Heart left ventricle (tissue), 16 donors: ENCODE measurements around the gene ANKEF1. TPM values are rescaled to one million over a fixed set of nuclear protein-coding genes. Genes with fewer than 3 reads are reported as not detected.
"Not testable (repeated sequence)": the region's sequence is repeated elsewhere in the genome, so short reads cannot be mapped to it uniquely, and the experiment has no call there.

ENCODE experiments used
- ATAC-seq, 4 donors: fragments of 200-7000 bp; cut with Tn5 transposase; one replicate each; pipeline ENCODE4 v1.9.1; 2020 to 2022; ENCODE audit warnings: moderate library complexity in 4 of 4, mild to moderate bottlenecking in 3 of 4, moderate number of reproducible peaks in 1 of 4
- DNase-seq, 5 donors: peaks; one replicate each; pipeline ENCODE4 v3.0.0-alpha.2; 2020
- H3K27ac ChIP-seq, 12 donors: fragments of 200-600 bp; sonication (generic) in 4 of 12; one replicate each; pipeline versions ENCODE4 v1.5.0 to v1.8.0; 2016 to 2022; ENCODE audit warnings: mild to moderate bottlenecking in 2 of 12
- H3K27me3 ChIP-seq, 9 donors: fragments of 200-600 bp; sonication (generic) in 2 of 9; one replicate each; pipeline versions ENCODE4 v1.5.1 to v1.8.0; 2016 to 2022; ENCODE audit warnings: mild to moderate bottlenecking in 3 of 9
- H3K36me3 ChIP-seq, 9 donors: fragments of 200-600 bp; sonication (generic) in 2 of 9; one replicate each; pipeline versions ENCODE4 v1.5.0 to v1.8.0; 2018 to 2022; ENCODE audit warnings: mild to moderate bottlenecking in 2 of 9
- H3K4me1 ChIP-seq, 12 donors: fragments of 200-600 bp; sonication (generic) in 4 of 12; one replicate each; pipeline versions ENCODE4 v1.5.0 to v1.8.0; 2016 to 2022; ENCODE audit warnings: mild to moderate bottlenecking in 3 of 12
- H3K4me3 ChIP-seq, 12 donors: fragments of 200-600 bp; sonication (generic) in 4 of 12; one replicate each; pipeline versions ENCODE4 v1.5.0 to v1.8.0; 2017 to 2022; ENCODE audit warnings: mild to moderate bottlenecking in 9 of 12, moderate library complexity in 4 of 12
- H3K9me3 ChIP-seq, 12 donors: fragments of 200-600 bp; sonication (generic) in 4 of 12; one replicate each; pipeline versions ENCODE4 v1.5.0 to v1.8.0; 2016 to 2022; ENCODE audit warnings: mild to moderate bottlenecking in 1 of 12
- POLR2A ChIP-seq, 2 donors: fragments of 450-650 bp; IDR thresholded peaks; one replicate each; pipeline ENCODE4 v1.6.1; 2017; ENCODE audit warnings: antibody characterized with exemption in 2 of 2, mild to moderate bottlenecking in 2 of 2, moderate library complexity in 2 of 2
- WGBS, 4 donors: extraction: QIAGEN DNeasy Blood & Tissue Kit in 2 of 4; methylation state at CpG; one replicate each; pipeline versions ENCODE4 v1.1.5 to v1.1.7; 2013 to 2018; 5-methylcytosine and 5-hydroxymethylcytosine counted together
- intact Hi-C, 10 donors: fragments of 100-400 bp; cut with DNase I; formaldehyde crosslinking; loops; one replicate each; pipeline versions ENCODE4 v1.11.1 to v1.14.2; 2022
- polyA plus RNA-seq, 2 donors: library from polyadenylated mRNA; stranded (reverse); fragments of 200-250 nt; gene quantifications; one replicate each; pipeline ENCODE4 v1.2.3, GENCODE V29; 2013
- total RNA-seq, 9 donors: library from RNA; depleted of rRNA in 2 of 9; stranded (reverse); fragments of >200 nt in 2 of 9; fragmentation: NEBNext Ultra II Directional in 3 of 9; extraction: Animal tissue kit (Norgen Biotek cat#: 25700) in 3 of 9; gene quantifications; one replicate each; pipeline versions ENCODE4 v1.1.0 to v1.2.4, GENCODE V29; 2016 to 2023
- TF ChIP-seq, protein P1 (sequence below), 12 donors: fragments of 200-600 bp; sonication (generic) in 4 of 12; IDR thresholded peaks; one replicate each; pipeline versions ENCODE4 v1.5.0 to v1.8.0; 2018 to 2022; ENCODE audit warnings: antibody characterized with exemption in 12 of 12, mild to moderate bottlenecking in 5 of 12
- donor health status: ischemic (EF 13 %, LVEDD 7.1; RV severe dilation, severe dysfunction).
- donor health status: healthy with polysubstance abuse.
- donor health status: DM: no; HTN: yes; CAD: no.
- donor health status: DM: no; HTN: no; CAD: no.
- donor health status: ischemic (EF 25% LVEDD 6.9; RV normal size, moderate dysfunction).
- donor health status: ischemic (EF 25% LVEDD 5.7; RV mildly dilated, moderate dysfunction).
- donor health status: healthy.
- donor health status: DM: yes; HTN: yes; CAD: no.
- donor health status: ischemic (EF 35%, LVEDD 5.7; RV mildly dilated, moderate dysfunction).
- donor health status: nonischemic (EF 11% LVEDD 7.7; RV severe dilation, severe dysfunction).
- donor health status: DM: yes; HTN: yes; CAD: no.
- donor health status: PGD.
- donor health status: ischemic (EF 29% LVEDD 5.4; RV normal size, mild dysfunction).
- donor health status: nonischemic (EF 23%, LVEDD 6.1; RV moderate dilation, normal function).

Gene ANKEF1
- total and polyA plus RNA-seq, 11 donors = 0.27 to 3.1 (median 1.4) TPM

DNA sequence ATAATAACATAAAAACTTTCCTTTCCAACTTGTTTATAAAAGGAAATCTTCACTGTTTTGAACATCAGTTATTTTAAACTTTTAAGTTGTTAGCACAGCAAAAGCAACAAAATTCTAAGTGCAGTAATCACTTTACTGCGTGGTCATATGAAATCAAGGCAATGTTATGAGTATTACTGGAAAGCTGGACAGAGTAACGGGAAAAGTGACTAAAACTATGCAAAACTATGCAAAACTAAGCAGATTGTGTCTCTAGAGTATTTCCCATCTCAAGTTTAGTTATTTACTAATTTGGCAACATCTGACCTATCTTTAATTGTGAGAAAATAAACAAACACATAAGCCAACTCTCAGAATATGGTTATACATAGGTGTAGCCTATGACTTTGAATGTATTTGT is 10.9 kb upstream of the ANKEF1 start:
- ATAC-seq (no peak), DNase-seq (no peak)
- H3K9me3 ChIP-seq = peaks cover 0 to 13% (median 0%) of the 10 kb centered on the region in 12 donors
- no peaks in the 10 kb centered on the region for H3K4me1 ChIP-seq
- TF ChIP-seq, protein P1, sequence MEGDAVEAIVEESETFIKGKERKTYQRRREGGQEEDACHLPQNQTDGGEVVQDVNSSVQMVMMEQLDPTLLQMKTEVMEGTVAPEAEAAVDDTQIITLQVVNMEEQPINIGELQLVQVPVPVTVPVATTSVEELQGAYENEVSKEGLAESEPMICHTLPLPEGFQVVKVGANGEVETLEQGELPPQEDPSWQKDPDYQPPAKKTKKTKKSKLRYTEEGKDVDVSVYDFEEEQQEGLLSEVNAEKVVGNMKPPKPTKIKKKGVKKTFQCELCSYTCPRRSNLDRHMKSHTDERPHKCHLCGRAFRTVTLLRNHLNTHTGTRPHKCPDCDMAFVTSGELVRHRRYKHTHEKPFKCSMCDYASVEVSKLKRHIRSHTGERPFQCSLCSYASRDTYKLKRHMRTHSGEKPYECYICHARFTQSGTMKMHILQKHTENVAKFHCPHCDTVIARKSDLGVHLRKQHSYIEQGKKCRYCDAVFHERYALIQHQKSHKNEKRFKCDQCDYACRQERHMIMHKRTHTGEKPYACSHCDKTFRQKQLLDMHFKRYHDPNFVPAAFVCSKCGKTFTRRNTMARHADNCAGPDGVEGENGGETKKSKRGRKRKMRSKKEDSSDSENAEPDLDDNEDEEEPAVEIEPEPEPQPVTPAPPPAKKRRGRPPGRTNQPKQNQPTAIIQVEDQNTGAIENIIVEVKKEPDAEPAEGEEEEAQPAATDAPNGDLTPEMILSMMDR (IDR thresholded peaks at IDR 0.05) = no peak
- TF ChIP-seq POLR2A (IDR thresholded peaks at IDR 0.05) = no peak
- H3K36me3 ChIP-seq = no peaks in the 10 kb centered on the region
- no peak overlapping the region for H3K4me3 ChIP-seq
- no peak overlapping the region for H3K27ac ChIP-seq
- intact Hi-C loops = no loop called here
- 66 to 88% (median 76%) methylated on average over 2 of the region's 2 CpGs for WGBS, 4 donors
- H3K27me3 ChIP-seq = no peaks in the 10 kb centered on the region

DNA sequence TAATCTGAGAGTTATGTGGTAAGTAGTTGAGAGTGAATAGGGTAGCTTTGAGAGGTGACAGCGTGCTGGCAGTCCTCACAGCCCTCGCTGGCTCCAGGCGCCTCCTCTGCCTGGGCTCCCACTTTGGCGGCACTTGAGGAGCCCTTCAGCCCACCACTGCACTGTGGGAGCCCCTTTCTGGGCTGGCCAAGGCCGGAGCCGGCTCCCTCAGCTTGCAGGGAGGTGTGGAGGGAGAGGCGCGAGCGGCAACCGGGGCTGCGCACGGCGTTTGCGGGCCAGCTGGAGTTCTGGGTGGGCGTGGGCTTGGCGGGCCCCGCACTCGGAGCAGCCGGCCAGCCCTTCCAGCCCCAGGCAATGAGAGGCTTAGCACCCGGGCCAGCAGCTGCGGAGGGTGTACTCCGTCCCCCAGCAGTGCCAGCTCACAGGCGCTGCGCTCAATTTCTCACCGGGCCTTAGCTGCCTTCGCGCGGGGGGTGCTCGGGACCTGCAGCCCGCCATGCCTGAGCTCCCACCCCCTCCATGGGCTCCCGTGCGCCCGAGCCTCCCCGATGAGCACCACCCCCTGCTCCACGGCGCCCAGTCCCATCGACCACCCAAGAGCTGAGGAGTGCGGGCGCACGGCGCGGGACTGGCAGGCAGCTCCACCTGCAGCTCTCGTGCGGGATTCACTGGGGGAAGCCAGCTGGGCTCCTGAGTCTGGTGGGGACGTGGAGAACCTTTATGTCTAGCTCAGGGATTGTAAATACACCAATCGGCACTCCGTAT is 3.2 kb upstream of the ANKEF1 start:
- WGBS, 4 donors = 91 to 98% (median 95%) methylated on average over 4 to 47 of the region's 47 CpGs
- ATAC-seq = not testable (repeated sequence)

DNA sequence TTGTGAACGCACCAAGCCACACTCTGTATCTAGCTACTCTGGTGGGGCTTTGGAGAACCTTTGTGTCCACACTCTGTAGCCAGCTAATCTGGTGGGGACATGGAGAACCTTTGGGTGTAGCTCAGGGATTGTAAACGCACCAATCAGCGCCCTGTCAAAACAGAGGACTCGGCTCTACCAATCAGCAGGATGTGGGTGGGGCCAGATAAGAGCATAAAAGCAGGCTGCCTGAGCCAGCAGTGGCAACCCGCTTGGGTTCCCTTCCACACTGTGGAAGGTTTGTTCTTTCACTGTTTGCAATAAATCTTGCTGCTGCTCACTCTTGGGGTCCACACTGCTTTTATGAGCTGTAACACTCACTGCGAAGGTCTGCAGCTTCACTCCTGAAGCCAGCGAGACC is 2.5 kb upstream of the ANKEF1 start:
- DNase-seq, intact Hi-C loops: not testable (repeated sequence)

More for the DNA sequence above, 3.2 kb upstream of the ANKEF1 start:
- H3K9me3 ChIP-seq = peaks cover 0 to 13% (median 0%) of the 10 kb centered on the region in 12 donors
- H3K4me3 ChIP-seq, H3K27ac ChIP-seq, intact Hi-C loops, H3K27me3 ChIP-seq, H3K36me3 ChIP-seq, DNase-seq: not testable (repeated sequence)
- peaks cover 0 to 12% (median 2%) of the 10 kb centered on the region in 12 donors for H3K4me1 ChIP-seq

DNA sequence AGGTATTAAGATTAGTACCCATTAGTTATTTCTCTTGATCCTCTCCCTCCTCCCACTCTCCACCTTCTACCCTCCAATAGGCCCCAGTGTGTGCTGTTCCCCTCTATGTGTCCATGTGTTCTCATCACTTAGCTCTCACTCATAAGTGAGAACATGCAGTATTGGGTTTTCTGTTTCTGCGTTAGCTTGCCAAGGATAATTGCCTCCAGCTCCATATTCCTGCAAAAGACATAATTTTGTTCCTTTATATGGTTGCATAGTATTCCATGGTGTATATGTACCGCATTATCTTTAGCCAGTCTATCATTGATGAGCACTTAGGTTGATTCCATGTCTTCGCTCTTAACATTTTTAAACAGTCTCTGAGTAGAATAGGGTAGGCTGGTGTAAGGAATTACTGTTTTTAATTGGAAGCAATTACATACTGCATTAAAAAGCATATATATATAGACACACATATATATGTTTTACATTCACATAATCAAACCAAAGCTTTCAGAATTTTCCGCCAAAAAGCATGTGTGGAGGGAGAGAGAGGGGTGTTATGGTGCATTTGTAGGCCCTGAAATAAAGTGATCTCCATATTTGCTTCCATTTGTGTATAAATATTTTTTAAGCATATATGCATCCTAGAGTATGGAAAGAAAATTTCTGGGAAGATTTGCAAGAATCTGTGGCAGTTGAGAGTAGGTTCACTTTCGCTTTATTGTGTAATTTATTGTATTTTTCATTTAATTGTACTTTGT is 709 bp upstream of the ANKEF1 start:
- TF ChIP-seq POLR2A (IDR thresholded peaks at IDR 0.05) = no peak
- TF ChIP-seq, protein P1 (IDR thresholded peaks at IDR 0.05) = no peak
- ATAC-seq = no peak
- peak overlapping the region in 8 of 12 donors; percentile 61 to 91 (median 68) for H3K4me3 ChIP-seq
- 85 to 92% (median 91%) methylated on average over 5 of the region's 5 CpGs for WGBS, 4 donors
- no peak overlapping the region for H3K27ac ChIP-seq
- no peaks in the 10 kb centered on the region for H3K9me3 ChIP-seq
- peaks cover 0 to 3% (median 0%) of the 10 kb centered on the region in 9 donors for H3K36me3 ChIP-seq
- peaks cover 0 to 12% (median 2%) of the 10 kb centered on the region in 12 donors for H3K4me1 ChIP-seq
- intact Hi-C loops = no loop called here
- no peaks in the 10 kb centered on the region for H3K27me3 ChIP-seq
- no peak for DNase-seq

More for the DNA sequence above, 2.5 kb upstream of the ANKEF1 start:
- 87 to 94% (median 91%) methylated on average over 6 to 7 of the region's 7 CpGs for WGBS, 4 donors
- not testable (repeated sequence) for H3K36me3 ChIP-seq, H3K27me3 ChIP-seq, ATAC-seq, H3K9me3 ChIP-seq, H3K27ac ChIP-seq, H3K4me3 ChIP-seq
- H3K4me1 ChIP-seq = peaks cover 0 to 12% (median 2%) of the 10 kb centered on the region in 12 donors

DNA sequence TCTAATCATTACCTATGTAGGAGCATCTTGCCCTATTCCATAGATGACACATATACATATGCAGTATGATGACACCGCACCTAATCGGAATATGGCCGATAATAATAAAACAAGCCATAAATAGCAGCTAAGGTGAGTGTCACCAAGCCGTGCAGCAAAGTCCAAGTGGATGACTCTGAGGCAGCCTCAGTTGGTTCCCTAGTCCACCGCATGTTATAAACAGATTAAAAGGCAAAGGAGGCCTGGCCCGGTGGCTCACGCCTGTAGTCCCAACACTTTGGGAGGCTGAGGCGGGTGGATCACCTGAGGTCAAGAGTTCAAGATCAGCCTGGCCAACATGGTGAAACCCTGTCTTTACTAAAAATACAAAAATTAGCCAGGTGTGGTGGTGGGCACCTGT is 1.5 kb downstream of the ANKEF1 start:
- H3K27me3 ChIP-seq, H3K27ac ChIP-seq, H3K9me3 ChIP-seq, H3K4me3 ChIP-seq, ATAC-seq, intact Hi-C loops, H3K36me3 ChIP-seq, DNase-seq: not testable (repeated sequence)
- peaks cover 0 to 19% (median 2%) of the 10 kb centered on the region in 12 donors for H3K4me1 ChIP-seq
- WGBS, 4 donors = 94 to 98% (median 96%) methylated on average over 8 of the region's 8 CpGs
